NCI-H748 treated with DMSO at 0.1 percent for 48 hours (cell line): ENCODE measurements around the gene SLC12A7.

Source experiments
- DNase-seq: peaks from one replicate; lab custom pipeline; 2025; lab: John Stamatoyannopoulos, UW

SLC12A7 gene

GRCh38 chr5:1050423-1051365 is 61.2 kb downstream of the SLC12A7 start:
- no peak for DNase-seq

- no peak for DNase-seq
Observed at GRCh38 chr5:1048861-1049838, 62.7 kb downstream of the SLC12A7 start.

GRCh38 chr5:1048162-1048721 is 63.6 kb downstream of the SLC12A7 start:
- no peak for DNase-seq

GRCh38 chr5:1047332-1047965 is 64.4 kb downstream of the SLC12A7 start:
- no peak for DNase-seq

- DNase-seq: no peak
Observed at GRCh38 chr5:1045960-1046560, 65.8 kb downstream of the SLC12A7 start.

- DNase-seq: no peak
Observed at GRCh38 chr5:1044117-1044516, 67.7 kb downstream of the SLC12A7 start.

- no peak for DNase-seq
Observed at GRCh38 chr5:1043327-1043726, 68.5 kb downstream of the SLC12A7 start.

- no peak for DNase-seq
Observed at GRCh38 chr5:1042626-1043025, 69.2 kb downstream of the SLC12A7 start.

- no peak for DNase-seq
Observed at GRCh38 chr5:1041225-1042143, 70.4 kb downstream of the SLC12A7 start.

GRCh38 chr5:1040571-1040970 is 71.3 kb downstream of the SLC12A7 start:
- no peak for DNase-seq

- DNase-seq: no peak
Observed at GRCh38 chr5:1039706-1040260, 72.1 kb downstream of the SLC12A7 start.

- DNase-seq: no peak
Observed at GRCh38 chr5:1039210-1039548, 72.7 kb downstream of the SLC12A7 start.

GRCh38 chr5:1038417-1039209 is 73.2 kb downstream of the SLC12A7 start:
- DNase-seq: no peak

- no peak for DNase-seq
Observed at GRCh38 chr5:1037671-1038416, 74.0 kb downstream of the SLC12A7 start.

- DNase-seq: no peak
Observed at GRCh38 chr5:1037123-1037670, 74.7 kb downstream of the SLC12A7 start.

- no peak for DNase-seq
Observed at GRCh38 chr5:1036504-1037122, 75.2 kb downstream of the SLC12A7 start.
